Activated CD4-positive, alpha-beta T cell treated with anti-CD3 and anti-CD28 coated beads for 4 hours (primary cell): ENCODE measurements around the gene TIGD6.
A peak's percentile ranks its signal among the peaks of the same experiment; 100 is the strongest.
"Not testable (repeated sequence)": the region's sequence is repeated elsewhere in the genome, so short reads cannot be mapped to it uniquely, and the experiment has no call there.

Experiments
- DNase-seq, 2 donors: peaks; one replicate each; pipeline ENCODE4 v3.0.0-alpha.2; 2020

Gene TIGD6

DNA sequence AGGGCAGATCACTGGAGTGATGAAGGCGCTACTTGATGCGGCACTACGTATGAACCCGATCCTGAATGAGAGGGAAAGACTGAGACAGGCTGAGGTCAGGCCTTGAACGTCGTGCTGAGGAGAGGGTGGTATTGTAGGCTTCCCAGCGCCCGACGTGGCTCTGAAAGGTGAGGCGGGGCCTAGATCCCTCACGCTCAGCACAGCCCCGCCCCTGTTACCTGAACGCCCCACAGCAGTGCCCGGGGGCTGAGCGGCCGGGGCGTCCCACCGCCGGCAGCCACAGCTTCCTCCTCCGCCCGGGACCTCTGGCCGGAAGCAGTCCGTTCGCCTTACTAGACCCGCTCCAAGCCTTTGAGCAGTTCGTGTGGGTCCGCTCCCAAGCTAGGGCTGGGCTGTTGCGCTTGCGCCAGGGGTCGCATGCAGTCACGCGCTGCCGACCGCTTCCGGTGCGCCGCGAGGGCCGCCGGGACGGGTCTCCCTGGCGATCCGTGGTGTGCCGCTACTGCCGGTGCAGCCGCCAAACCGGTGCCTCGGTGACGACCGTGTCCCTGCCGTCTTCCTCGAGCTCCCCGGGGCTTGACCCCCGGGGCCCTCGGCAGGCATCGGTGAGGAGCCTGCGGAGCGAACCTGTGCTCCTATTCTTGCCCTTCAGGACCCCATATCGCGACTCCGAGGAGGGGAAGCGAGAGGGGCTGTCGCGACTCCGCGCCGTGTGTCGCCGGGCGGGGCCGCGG lies at the start of gene TIGD6, which contains the start of gene HMGXB3:
TSS of gene TIGD6 (minus strand) at position 399 of the 734 bp plus-strand sequence. CDS start 4,306 bp downstream, outside the sequence.
TSS of gene HMGXB3 (plus strand) at position 484 of the 734 bp plus-strand sequence. CDS start 4,114 bp downstream, outside the sequence.
- peak; percentile 75 to 82 for DNase-seq

DNA sequence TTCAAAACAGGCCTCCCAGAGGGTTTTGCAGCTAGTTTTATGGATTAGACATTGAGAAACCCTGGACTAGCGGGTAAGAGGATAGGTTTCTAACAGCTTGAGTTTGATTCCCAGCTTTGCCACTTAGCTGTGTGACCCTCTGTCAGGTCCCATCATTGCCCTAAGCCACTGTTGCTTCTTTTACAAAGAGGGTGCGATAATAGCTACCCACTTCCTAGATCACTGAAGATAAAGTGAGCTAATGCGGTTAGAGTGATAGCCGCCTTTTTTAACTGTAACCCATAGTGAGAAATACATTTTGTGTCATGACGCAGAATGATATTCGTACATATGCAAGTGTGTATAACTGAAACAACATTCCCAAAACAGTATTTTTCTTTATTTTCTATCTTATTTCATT lies 45.6 kb upstream of the TIGD6 start:
- no peak for DNase-seq

GRCh38 chr5:150045549-150045948 lies 45.1 kb upstream of the TIGD6 start:
- no peak for DNase-seq

DNA sequence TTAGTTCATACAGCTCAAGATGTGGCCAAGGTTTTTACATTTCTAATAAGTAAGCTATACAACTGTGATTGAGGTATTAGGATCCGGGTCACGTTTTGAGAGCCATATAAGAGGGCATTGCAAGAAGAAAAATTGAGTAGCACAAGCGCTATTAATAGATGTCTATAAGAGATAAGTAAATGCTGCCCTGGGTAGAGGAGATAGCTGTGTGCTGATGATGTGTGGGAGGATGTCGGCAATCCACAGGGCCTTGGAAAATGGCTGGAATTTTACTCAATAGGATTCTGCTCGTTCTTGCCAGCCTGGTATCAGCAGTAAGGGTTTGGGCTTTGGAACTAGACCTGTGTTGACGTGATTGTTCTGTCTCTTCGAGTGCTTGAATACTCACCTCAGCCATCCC lies 44.3 kb upstream of the TIGD6 start:
- no peak for DNase-seq

DNA sequence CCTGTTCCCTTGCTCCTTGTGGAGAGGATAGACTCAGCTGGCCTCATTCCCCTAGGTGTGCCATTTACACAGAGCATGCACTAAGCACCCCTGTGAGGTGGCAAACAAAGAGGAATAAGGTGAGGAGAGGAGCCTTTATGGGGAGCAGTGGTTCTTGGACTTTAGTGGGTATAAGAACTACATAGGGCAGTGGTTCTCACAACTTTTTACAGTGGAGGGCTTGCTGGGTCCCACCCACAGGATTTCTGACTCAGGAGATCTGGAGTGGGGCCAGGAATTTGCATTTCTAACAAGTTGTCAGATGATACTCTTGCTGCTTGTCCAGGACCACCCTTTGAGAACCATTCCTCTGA lies 43.9 kb upstream of the TIGD6 start:
- no peak for DNase-seq

DNA sequence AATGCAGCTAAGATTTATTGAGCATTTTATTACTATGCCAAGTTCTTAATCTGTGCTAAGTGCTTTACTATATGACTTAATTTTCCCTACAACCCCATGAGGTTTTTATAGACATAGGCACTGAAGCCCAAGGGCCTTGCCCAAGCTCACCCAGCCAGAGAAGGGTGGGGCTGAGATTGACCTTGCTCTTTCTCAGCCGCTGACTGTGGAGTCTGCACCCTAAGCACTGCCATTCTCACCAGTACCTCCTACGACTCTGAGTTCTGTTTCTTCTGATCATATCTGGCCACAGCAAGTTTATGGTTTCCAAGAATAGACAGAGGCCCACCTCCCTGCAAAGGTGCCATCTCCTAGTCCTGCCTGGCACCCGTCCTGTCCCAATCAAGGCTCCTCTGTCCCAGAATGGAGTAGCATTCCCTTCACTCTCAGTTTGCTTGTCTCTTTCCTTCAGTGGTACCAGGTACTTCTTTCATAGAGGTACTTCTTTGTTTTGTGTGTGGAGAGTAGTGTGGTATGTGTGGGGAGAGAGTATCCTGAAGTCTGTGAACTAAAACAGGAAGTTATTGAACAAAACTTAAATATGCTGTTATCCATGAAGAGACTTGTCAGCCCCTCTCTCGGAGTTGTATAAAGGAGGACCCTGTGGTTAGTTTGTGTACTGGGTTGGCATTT lies 43.3 kb upstream of the TIGD6 start:
- no peak for DNase-seq

- DNase-seq, result no peak
Observed at GRCh38 chr5:150042459-150042858, 42.0 kb upstream of the TIGD6 start.

- no peak for DNase-seq
Observed at GRCh38 chr5:150038547-150038946, 38.1 kb upstream of the TIGD6 start.

- no peak for DNase-seq
Observed at GRCh38 chr5:150036513-150036912, 36.1 kb upstream of the TIGD6 start.

DNA sequence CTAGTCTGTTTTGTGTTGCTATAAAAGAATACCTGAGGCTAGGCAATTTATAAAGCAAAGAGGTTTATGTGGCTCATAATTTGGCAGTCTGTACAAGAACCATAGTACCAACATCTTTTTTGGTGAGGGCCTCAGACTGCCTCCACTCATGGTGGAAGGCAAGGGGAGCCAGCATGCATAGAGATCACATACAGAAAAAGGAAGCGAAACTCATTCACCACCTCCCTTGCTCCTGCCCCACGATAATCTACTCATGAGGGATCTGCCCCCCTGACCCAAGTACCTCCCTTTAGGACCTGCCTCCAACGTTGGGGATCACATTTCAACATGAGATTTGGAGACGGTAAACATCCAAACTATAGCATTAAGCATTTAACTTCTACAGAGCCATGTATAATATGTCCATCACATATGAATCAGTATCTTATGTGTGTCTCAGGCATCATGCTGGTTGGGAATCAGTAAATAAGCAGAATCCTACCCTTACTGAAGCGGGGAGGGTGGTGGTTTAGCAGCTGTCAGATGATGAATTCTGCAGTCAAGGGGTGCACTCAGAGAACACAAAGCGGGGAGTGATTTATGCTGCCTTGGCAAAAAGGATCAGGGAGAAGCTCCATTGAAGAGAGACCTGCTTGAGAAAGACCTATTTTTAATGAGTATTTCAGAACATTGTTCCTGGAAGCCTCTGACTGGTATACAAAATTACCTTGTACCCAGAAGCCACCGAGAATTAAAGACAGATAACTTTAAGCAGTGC lies 34.9 kb upstream of the TIGD6 start:
- no peak for DNase-seq

DNA sequence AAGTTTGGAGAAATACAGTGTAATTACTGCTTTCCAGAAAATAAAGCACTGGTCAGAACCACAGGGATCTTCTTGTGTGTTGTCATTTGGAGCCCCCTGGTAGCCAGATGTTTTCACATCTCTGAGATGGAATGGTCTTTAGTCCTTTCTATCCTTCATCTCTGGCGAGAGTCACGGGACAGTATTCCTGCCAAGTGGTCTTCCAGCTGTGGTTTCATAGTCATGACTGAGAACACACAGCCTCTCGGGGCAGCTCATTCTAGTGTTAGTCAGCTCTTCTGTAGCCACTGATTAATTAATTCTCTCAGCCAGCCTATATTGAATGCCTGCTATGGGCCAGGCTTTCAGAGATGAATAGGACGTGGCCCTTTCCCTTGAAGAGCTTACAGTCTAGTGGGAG lies 34.2 kb upstream of the TIGD6 start:
- no peak for DNase-seq

DNA sequence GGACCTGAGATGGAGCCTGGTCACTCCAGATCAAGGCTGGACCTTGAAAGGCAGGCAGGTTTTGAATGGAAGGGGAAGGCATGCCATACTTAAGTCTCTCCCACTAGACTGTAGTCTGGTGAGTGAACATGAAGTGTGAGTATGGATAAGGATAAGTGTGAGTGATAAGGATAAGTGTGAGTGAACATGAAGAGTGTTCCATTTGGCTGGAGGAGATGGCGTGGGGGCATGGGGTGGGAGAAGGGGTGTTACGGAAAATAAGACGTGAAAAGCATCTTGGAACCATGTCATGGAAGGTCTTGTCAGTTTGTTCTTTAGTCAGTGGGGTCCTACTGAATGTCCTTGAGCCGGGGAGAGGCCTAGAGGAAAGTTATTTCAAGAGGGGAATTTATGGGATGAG lies 32.9 kb upstream of the TIGD6 start:
- DNase-seq, result no peak

- DNase-seq, result not testable (repeated sequence)
Observed at GRCh38 chr5:150028047-150028446, 27.6 kb upstream of the TIGD6 start.

DNA sequence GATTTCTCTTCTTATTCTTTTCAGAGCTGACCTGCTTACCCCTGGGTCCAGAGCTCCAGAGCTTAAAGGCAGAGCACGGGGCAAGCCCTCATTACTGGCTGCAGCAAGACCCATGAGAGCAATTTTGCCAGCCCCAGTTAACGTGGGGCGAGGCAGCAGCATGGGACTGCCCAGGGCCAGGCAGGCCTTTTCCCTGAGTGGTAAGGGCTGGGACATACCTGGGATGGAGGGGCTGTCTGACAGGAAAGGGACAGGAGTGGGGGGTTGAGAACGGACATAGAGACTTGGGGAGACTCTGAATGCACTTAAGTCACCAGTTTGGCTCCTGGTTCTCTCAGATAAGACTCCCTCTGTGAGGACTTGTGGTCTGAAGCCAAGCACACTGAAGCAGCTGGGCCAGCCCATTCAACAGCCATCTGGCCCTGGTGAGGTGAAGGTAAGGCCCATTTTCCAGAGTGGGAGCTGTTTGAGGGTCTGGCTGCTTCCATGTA lies 26.3 kb upstream of the TIGD6 start:
- no peak for DNase-seq

- DNase-seq, result no peak
Observed at GRCh38 chr5:150024346-150024984, 24.0 kb upstream of the TIGD6 start.

GRCh38 chr5:150023136-150023535 lies 22.7 kb upstream of the TIGD6 start:
- DNase-seq, result no peak

DNA sequence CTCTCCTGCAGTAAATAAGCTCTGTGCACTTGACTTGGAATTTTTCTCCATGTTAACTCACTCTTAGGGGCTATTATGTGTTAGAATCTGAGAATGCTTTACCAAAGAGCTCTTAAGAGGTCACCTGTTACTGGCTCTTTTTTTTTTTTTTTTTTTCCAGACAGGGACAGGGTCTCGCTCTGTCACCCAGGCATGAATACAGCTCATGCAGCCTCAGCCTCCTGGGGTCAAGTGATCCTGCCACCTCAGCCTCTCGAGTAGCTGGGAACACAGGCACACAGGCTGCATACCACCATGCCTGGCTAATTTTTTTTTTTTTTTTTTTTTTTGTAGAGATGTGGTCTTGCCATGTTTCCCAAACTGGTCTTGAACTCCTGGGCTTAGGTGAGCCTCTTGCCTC lies 22.2 kb upstream of the TIGD6 start:
- DNase-seq, result no peak

GRCh38 chr5:150022158-150022531 lies 21.7 kb upstream of the TIGD6 start:
- no peak for DNase-seq

- no peak for DNase-seq
Observed at GRCh38 chr5:150021491-150022157, 21.2 kb upstream of the TIGD6 start.

DNA sequence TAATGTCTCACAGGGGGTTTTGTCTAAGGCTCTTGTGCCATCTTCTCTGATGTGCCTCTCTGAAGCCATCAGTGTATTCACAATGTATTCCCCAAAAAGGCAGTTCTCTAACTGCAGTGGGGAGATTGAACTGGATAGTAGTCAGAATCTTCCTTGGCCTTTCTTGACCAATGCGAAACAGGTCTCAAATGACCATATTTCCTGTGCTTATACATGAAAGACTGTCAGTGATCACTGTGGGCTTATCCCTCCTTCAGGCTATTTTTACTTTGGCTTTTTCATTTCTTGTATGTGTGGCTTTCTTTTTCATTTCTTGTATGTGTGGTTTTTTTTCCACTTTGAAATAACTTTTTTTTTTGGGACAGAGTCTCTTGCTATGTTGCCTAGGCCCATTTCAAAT lies 19.8 kb upstream of the TIGD6 start:
- DNase-seq, result no peak

- DNase-seq, result no peak
Observed at GRCh38 chr5:150017226-150018005, 17.0 kb upstream of the TIGD6 start.

DNA sequence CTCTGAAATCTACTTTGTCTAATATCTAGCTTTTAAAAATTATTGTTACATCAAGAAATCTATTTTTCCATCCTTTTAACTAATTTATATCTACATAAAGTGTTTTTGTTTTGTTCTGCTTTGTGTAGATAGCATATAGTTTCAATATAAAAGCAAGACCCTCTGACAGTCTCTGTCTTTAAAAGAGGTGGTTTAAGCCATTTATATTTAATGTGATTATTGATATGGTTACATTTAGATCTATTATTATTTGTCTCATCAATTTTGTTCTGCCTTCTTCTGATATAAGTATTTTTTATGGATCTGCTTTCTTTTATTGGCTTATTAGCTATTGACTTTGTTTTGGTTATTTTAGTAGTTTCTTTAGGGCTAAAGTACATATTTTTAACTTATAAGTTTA lies 16.1 kb upstream of the TIGD6 start:
- no peak for DNase-seq
